Naive thymus-derived CD4-positive, alpha-beta T cell (primary cell): Measurements from ENCODE around the gene H6PD. TPM values are rescaled to one million over a fixed set of nuclear protein-coding genes. Genes with fewer than 3 reads are reported as not detected.

ENCODE experiments used
- ATAC-seq: fragments of 150-1000 bp; cut with Tn5 transposase; 2 replicates; pipeline ENCODE4 v1.10.0; 2021; ENCODE audit warnings: mild to moderate bottlenecking, moderate library complexity
- CTCF ChIA-PET: fragments of 350-600 bp; sonication (Branson Sonifier 250); formaldehyde crosslinking; loops from one replicate; lab custom pipeline; 2021; ENCODE audit warnings: antibody characterized with exemption; lab: Charles Lee
- POLR2A ChIA-PET: fragments of 350-600 bp; sonication (Branson Sonifier 250); formaldehyde crosslinking; loops from one replicate; lab custom pipeline; 2021; ENCODE audit warnings: antibody characterized with exemption, inconsistent platforms; lab: Charles Lee
- DNase-seq, 9 donors: peaks; one replicate each; pipeline versions ENCODE4 v3.0.0 to v3.0.0-alpha.2; 2020 to 2022; ENCODE audit warnings: mixed read lengths in 1 of 9
- H3K27ac ChIP-seq: one replicate; pipeline ENCODE4 v1.7.0; 2013; ENCODE audit warnings: mild to moderate bottlenecking, low read depth, low read length, moderate library complexity
- H3K27me3 ChIP-seq, 2 donors: one replicate each; pipeline ENCODE4 v1.7.0; 2013; ENCODE audit warnings: low read length in 2 of 2, mild to moderate bottlenecking in 2 of 2, moderate library complexity in 2 of 2; ENCODE audit not compliant: control insufficient read depth in 2 of 2, insufficient read depth in 2 of 2
- H3K36me3 ChIP-seq, 3 experiments: 1 replicate in 2 of 3; 2 replicates in 1 of 3; pipeline ENCODE4 v1.7.0; 2013; ENCODE audit warnings: low read length in 3 of 3, mild to moderate bottlenecking in 3 of 3, moderate library complexity in 1 of 3; ENCODE audit not compliant: insufficient read depth in 3 of 3, control insufficient read depth in 2 of 3
- H3K4me1 ChIP-seq, 2 donors: one replicate each; pipeline ENCODE4 v1.7.0; 2013; ENCODE audit warnings: low read length in 2 of 2, mild to moderate bottlenecking in 2 of 2, moderate library complexity in 1 of 2; ENCODE audit not compliant: control insufficient read depth in 2 of 2, insufficient read depth in 2 of 2
- H3K4me3 ChIP-seq: 2 replicates; pipeline ENCODE4 v1.7.0; 2013; ENCODE audit warnings: mild to moderate bottlenecking, low read length
- H3K9me3 ChIP-seq, 3 experiments: 1 replicate in 2 of 3; 2 replicates in 1 of 3; pipeline ENCODE4 v1.7.0; 2013; ENCODE audit warnings: low read length in 3 of 3; ENCODE audit not compliant: control insufficient read depth in 2 of 3
- H3K27ac Mint-ChIP-seq, 9 donors: one replicate each; pipeline ENCODE4 v1.8.0; 2020 to 2022; ENCODE audit warnings: mixed read lengths in 9 of 9, mild to moderate bottlenecking in 8 of 9, moderate library complexity in 5 of 9, inconsistent platforms in 2 of 9
- H3K27me3 Mint-ChIP-seq, 5 donors: one replicate each; pipeline ENCODE4 v1.8.0; 2021 to 2022; ENCODE audit warnings: mixed read lengths in 5 of 5, mild to moderate bottlenecking in 1 of 5
- H3K36me3 Mint-ChIP-seq, 5 donors: one replicate each; pipeline ENCODE4 v1.8.0; 2020 to 2022; ENCODE audit warnings: mixed read lengths in 5 of 5, mild to moderate bottlenecking in 3 of 5, inconsistent platforms in 1 of 5
- H3K4me1 Mint-ChIP-seq, 7 donors: one replicate each; pipeline ENCODE4 v1.8.0; 2020 to 2022; ENCODE audit warnings: mixed read lengths in 7 of 7, mild to moderate bottlenecking in 3 of 7, inconsistent platforms in 1 of 7
- H3K4me3 Mint-ChIP-seq, 10 donors: one replicate each; pipeline ENCODE4 v1.8.0; 2020 to 2022; ENCODE audit warnings: mild to moderate bottlenecking in 10 of 10, mixed read lengths in 10 of 10, moderate library complexity in 6 of 10, inconsistent platforms in 2 of 10
- H3K9me3 Mint-ChIP-seq, 11 donors: one replicate each; pipeline ENCODE4 v1.8.0; 2020 to 2022; ENCODE audit warnings: mixed read lengths in 11 of 11, mild to moderate bottlenecking in 4 of 11, inconsistent platforms in 1 of 11, moderate library complexity in 1 of 11
- intact Hi-C, 2 donors: fragments of 100-400 bp; cut with micrococcal nuclease; formaldehyde crosslinking; loops; one replicate each; pipeline ENCODE4 v1.15.1; 2023
- polyA plus RNA-seq, 2 donors: library from polyadenylated mRNA; unstranded; fragments of 300-500 nt; fragmentation: Illumina TruSeq; gene quantifications; one replicate each; pipeline ENCODE4 v1.2.3, GENCODE V29; 2021
- total RNA-seq, 6 experiments: library from RNA in 5 of 6; stranded (reverse) in 5 of 6; gene quantifications; 1 replicate in 5 of 6; 2 replicates in 1 of 6; pipeline ENCODE4 v1.2.3 and lab custom pipeline; 2021 to 2026

H6PD gene
- total and polyA plus RNA-seq, 7 experiments from 2014 or later = 12.1 to 27.6 (median 19.3) TPM

DNA sequence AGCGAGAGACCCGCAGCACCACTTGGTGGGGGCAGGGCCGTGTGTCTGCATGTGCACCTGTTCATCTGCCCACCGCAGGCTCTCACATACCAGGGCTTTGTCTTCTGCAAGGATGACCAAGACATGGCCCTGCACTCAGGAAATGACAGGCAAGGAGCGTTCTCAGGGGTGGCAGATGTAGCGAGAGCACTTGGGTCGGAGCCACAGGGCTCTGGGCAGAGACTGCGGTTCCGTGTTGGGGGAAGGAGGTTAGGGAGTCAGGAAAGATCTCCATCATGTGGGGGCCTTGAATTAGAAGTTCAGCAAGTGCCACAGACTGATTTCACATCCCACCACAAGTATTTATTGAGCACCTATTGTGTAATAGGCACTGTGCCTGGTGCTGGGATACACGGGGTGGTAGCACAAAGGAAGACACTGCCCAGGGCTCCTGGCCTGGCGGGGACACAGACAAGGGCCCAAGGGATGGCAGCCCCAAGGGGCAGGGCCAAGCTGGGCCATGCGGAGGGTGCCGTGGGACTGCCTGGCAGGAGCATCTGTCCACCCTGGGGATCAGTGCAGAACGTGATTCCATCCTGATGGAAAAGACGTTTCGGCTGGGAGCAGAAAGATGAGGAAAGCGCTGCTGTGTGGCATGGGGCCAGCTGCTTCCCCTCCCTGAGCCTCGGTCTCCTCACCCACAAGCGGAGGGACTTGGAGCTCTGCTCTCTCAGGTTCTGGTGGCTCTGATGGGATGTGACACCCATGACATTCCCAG, 46.7 kb downstream of the H6PD start:
- POLR2A ChIA-PET = no interaction called here
- H3K9me3 Mint-ChIP-seq = peaks cover 0 to 22% (median 8%) of the 10 kb centered on the region in 11 donors
- H3K36me3 ChIP-seq = no peaks in the 10 kb centered on the region
- H3K36me3 Mint-ChIP-seq = peaks cover 0 to 29% (median 5%) of the 10 kb centered on the region in 5 donors
- no peaks in the 10 kb centered on the region for H3K9me3 ChIP-seq
- H3K4me1 ChIP-seq = peaks cover 24 to 32% of the 10 kb centered on the region in 2 donors
- peak overlapping the region in 1 of 10 donors; percentile 76 for H3K4me3 Mint-ChIP-seq
- H3K27me3 ChIP-seq = no peaks in the 10 kb centered on the region
- peak overlapping the region in 4 of 9 donors; percentile 7 to 77 (median 30) for H3K27ac Mint-ChIP-seq
- peaks cover 0 to 6% (median 0%) of the 10 kb centered on the region in 5 donors for H3K27me3 Mint-ChIP-seq
- peaks cover 23 to 67% (median 50%) of the 10 kb centered on the region in 7 donors for H3K4me1 Mint-ChIP-seq
- no peak overlapping the region for H3K4me3 ChIP-seq
- no peak for DNase-seq
- ATAC-seq = no peak
- CTCF ChIA-PET = interaction anchor here (0.8 to 1.1 kb wide), 2 partner anchors 8 to 28 kb away, joined by 3 read pairs; no protein-coding TSS in a partner anchor
- intact Hi-C loops = loop anchor here in 1 of 2 donors (10.0 kb wide), 1 partner anchor 304 kb away; the partner anchor contains the start of gene TMEM201
- no peak overlapping the region for H3K27ac ChIP-seq

DNA sequence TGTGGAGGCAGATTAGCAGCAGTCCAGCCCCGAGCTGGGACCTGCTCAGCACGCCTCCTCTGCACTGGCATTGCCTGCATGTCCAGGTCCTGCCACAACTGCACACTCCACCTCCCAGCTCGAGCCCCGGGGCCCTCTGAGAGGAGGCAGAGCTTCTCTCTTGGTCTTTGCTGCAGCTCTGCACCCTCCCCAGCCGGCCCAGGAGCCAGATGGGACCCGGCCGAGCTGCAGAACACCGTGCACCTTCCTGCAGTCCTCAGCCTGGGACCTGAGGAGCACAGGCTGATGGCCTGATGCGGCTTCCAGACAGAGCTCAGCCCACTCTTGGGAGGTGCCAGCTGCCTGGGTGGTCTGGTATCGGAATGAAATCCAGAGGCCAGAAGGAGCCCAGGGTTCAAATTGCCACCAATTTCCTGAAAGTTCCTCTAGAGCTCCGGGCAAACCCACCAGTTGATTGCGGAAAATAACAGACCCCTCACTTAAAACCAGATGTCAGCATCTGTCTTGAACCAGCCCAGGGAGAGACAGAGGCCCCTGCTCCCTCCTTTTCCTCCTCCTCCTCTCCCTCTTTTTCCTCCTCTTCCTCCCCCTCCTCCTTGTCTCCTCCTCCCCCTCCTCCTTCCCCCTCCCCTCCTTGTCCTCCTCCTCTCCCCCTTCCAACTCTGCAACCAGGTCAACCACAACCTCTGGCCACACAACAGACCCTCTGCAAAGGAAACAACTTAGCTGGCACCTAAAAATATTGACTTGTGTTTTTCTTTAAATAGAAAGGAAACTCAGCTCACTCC, 47.5 kb downstream of the H6PD start:
- CTCF ChIA-PET = interaction anchor here (1.1 kb wide), 1 partner anchor 29 kb away, joined by 3 read pairs; no protein-coding TSS in a partner anchor
- Histone ChIP-seq H3K27ac (no peak overlapping the region), H3K36me3 (no peaks in the 10 kb centered on the region), H3K4me3 (no peak overlapping the region), H3K9me3 (no peaks in the 10 kb centered on the region), H3K27me3 (no peaks in the 10 kb centered on the region), H3K4me1 (peaks cover 24 to 32% of the 10 kb centered on the region in 2 donors)
- intact Hi-C loops = loop anchor here in 1 of 2 donors (10.0 kb wide), 1 partner anchor 303 kb away; the partner anchor contains the start of gene TMEM201
- no peak for DNase-seq
- peaks cover 0 to 6% (median 0%) of the 10 kb centered on the region in 5 donors for H3K27me3 Mint-ChIP-seq
- no peak overlapping the region for H3K4me3 Mint-ChIP-seq
- H3K9me3 Mint-ChIP-seq = peaks cover 0 to 27% (median 11%) of the 10 kb centered on the region in 11 donors
- POLR2A ChIA-PET = no interaction called here
- peaks cover 23 to 70% (median 50%) of the 10 kb centered on the region in 7 donors for H3K4me1 Mint-ChIP-seq
- H3K36me3 Mint-ChIP-seq = peaks cover 0 to 34% (median 5%) of the 10 kb centered on the region in 5 donors
- ATAC-seq = no peak
- H3K27ac Mint-ChIP-seq = peak overlapping the region in 2 of 9 donors; percentile 51 to 85

DNA sequence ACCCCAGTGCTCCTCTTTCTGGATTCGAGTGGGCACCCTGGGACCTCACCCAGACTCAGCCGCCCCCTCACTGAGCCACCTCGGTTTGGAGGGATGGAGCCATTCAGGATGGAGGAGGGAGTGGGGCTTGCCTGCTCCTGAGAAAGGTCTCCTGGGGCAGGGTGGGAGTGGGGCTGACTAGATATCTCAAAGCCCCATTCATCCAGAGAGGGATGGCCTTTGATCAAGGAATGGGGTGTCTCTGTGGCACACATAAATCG, 48.1 kb downstream of the H6PD start:
- Mint-ChIP-seq H3K27me3 (peaks cover 0 to 6% (median 0%) of the 10 kb centered on the region in 5 donors), H3K4me3 (peak overlapping the region in 1 of 10 donors; percentile 41), H3K27ac (peak overlapping the region in 4 of 9 donors; percentile 13 to 85 (median 68)), H3K4me1 (peaks cover 23 to 70% (median 50%) of the 10 kb centered on the region in 7 donors), H3K9me3 (peaks cover 0 to 32% (median 11%) of the 10 kb centered on the region in 11 donors), H3K36me3 (peaks cover 0 to 39% (median 5%) of the 10 kb centered on the region in 5 donors)
- H3K27ac ChIP-seq = no peak overlapping the region
- H3K4me1 ChIP-seq = peaks cover 24 to 32% of the 10 kb centered on the region in 2 donors
- DNase-seq (no peak), ATAC-seq (no peak)
- no peak overlapping the region for H3K4me3 ChIP-seq
- no peaks in the 10 kb centered on the region for H3K9me3 ChIP-seq
- H3K27me3 ChIP-seq = no peaks in the 10 kb centered on the region
- intact Hi-C loops = loop anchor here in 1 of 2 donors (10.0 kb wide), 1 partner anchor 302 kb away; the partner anchor contains the start of gene TMEM201
- H3K36me3 ChIP-seq = no peaks in the 10 kb centered on the region
- ChIA-PET POLR2A (no interaction called here), CTCF (no interaction called here)

DNA sequence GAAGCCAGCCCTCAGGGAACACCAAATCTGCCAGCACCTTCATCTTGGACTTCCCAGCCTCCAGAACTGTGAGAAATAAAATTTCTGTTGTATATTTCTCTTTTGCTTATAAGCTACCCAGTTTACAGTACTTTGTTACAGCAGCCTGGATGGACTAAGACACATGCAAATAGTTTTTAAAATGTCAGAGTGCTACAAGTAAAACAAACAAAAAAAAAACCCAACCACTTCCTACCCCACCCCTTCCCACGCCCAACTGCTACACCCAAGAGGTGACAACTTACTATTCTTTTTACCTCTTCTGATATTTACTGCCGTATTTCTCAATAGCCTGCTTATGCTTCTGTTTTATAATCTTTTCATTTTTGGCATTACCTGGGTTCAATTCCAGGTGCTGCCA, 49.5 kb downstream of the H6PD start:
- no peaks in the 10 kb centered on the region for H3K27me3 ChIP-seq
- H3K36me3 Mint-ChIP-seq = peaks cover 0 to 42% (median 9%) of the 10 kb centered on the region in 5 donors
- H3K36me3 ChIP-seq = no peaks in the 10 kb centered on the region
- DNase-seq (peak in 4 of 9 donors; percentile 35 to 42 (median 38)), ATAC-seq (peak; percentile 48)
- peak overlapping the region in 4 of 9 donors; percentile 13 to 85 (median 54) for H3K27ac Mint-ChIP-seq
- POLR2A ChIA-PET = no interaction called here
- no peak overlapping the region for H3K27ac ChIP-seq
- peak overlapping the region; percentile 43 for H3K4me3 ChIP-seq
- H3K4me3 Mint-ChIP-seq = peak overlapping the region; percentile 22 to 84 (median 48)
- H3K4me1 ChIP-seq = peaks cover 24 to 32% of the 10 kb centered on the region in 2 donors
- H3K27me3 Mint-ChIP-seq = peaks cover 0 to 6% (median 0%) of the 10 kb centered on the region in 5 donors
- peaks cover 0 to 7% (median 0%) of the 10 kb centered on the region in 3 experiments for H3K9me3 ChIP-seq
- CTCF ChIA-PET = interaction anchor here (0.6 to 1.1 kb wide), 3 partner anchors 55 to 207 kb away, joined by 3 read pairs; no protein-coding TSS in a partner anchor
- intact Hi-C loops = loop anchor here in 1 of 2 donors (10.0 kb wide), 1 partner anchor 301 kb away; the partner anchor contains the start of gene TMEM201
- peaks cover 21 to 63% (median 50%) of the 10 kb centered on the region in 7 donors for H3K4me1 Mint-ChIP-seq
- peaks cover 0 to 47% (median 15%) of the 10 kb centered on the region in 11 donors for H3K9me3 Mint-ChIP-seq

DNA sequence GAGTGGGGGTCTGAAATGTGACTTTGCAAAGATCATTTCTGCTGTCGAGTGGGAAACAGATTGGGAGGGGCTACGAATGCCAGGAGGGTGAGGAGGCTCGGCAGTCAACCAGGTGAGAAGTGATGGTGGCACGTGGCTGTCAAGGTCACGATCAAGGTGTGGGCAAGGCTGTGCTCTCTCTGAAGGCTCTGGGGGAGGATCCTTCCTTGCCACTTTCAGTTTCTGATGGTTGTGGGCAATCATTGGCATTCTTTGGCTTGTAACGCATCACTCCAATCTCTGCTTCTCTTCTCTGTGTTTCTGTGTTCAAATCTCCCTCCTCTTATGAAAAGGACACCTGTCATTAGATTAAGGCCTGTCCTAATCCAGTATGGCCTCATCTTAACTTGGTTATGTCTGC, 52.0 kb downstream of the H6PD start:
- Histone ChIP-seq H3K9me3 (peaks cover 0 to 7% (median 0%) of the 10 kb centered on the region in 3 experiments), H3K27ac (no peak overlapping the region), H3K4me3 (no peak overlapping the region), H3K27me3 (no peaks in the 10 kb centered on the region), H3K36me3 (no peaks in the 10 kb centered on the region), H3K4me1 (peaks cover 19 to 24% of the 10 kb centered on the region in 2 donors)
- intact Hi-C loops = loop anchor here (5.0 to 10.0 kb wide), 3 partner anchors 49 to 298 kb away; partner anchors contain the start of gene TMEM201 (in 1 of the 2)
- Mint-ChIP-seq H3K36me3 (peaks cover 0 to 40% (median 10%) of the 10 kb centered on the region in 5 donors), H3K4me3 (no peak overlapping the region), H3K9me3 (peaks cover 0 to 48% (median 16%) of the 10 kb centered on the region in 11 donors), H3K27ac (peak overlapping the region in 2 of 9 donors; percentile 2 to 21), H3K4me1 (peaks cover 6 to 48% (median 39%) of the 10 kb centered on the region in 7 donors), H3K27me3 (no peaks in the 10 kb centered on the region)
- ChIA-PET CTCF (interaction anchor here (1.7 kb wide), 1 partner anchor 204 kb away, joined by 10 read pairs; no protein-coding TSS in a partner anchor), POLR2A (no interaction called here)
- ATAC-seq = no peak
- no peak for DNase-seq
